ENCODE measurements around the gene TOX2.

- TF ChIP-seq CTCF (IDR thresholded peaks at IDR 0.05; ENCODE audit: control extremely low read depth in 1 of 3, insufficient read depth in 1 of 3, low read depth in 1 of 3, low read length in 3 of 3) (no peak), EZH2 (IDR thresholded peaks at IDR 0.05; ENCODE audit: low read depth, low read length, severe bottlenecking) (no peak), TCF12 (IDR thresholded peaks at IDR 0.05; ENCODE audit: low read depth, low read length) (no peak), POLR2A (IDR thresholded peaks at IDR 0.05; ENCODE audit: control extremely low read depth in 1 of 2, low read depth in 2 of 2, low read length in 2 of 2) (no peak), EP300 (IDR thresholded peaks at IDR 0.05; ENCODE audit: borderline replicate concordance in 1 of 2, low read depth in 2 of 2, low read length in 2 of 2) (no peak), POLR2AphosphoS5 (IDR thresholded peaks at IDR 0.05; ENCODE audit: low read depth, low read length) (no peak), GABPA (IDR thresholded peaks at IDR 0.05; ENCODE audit: borderline replicate concordance, insufficient read depth, low read length) (no peak), FOSL1 (IDR thresholded peaks at IDR 0.05; ENCODE audit: insufficient read depth, low read depth, low read length) (no peak), ATF2 (IDR thresholded peaks at IDR 0.05; ENCODE audit: low read length) (no peak)
Observed at GRCh38 chr20:43942667-43943285, 28.1 kb downstream of the TOX2 start.

All from H1 (cell line).